ENCODE data around the gene PEX14. TPM values are rescaled to one million over a fixed set of nuclear protein-coding genes. Genes with fewer than 3 reads are reported as not detected.

Gene PEX14
- total RNA-seq, 2 donors from 2014 or later: 24.3 to 26.0 TPM

GRCh38 chr1:10672343-10673050 lies 197.7 kb downstream of the PEX14 start:
- no peaks in the 10 kb centered on the region for H3K9me3 ChIP-seq (ENCODE audit: control insufficient read depth, low read length)
- peak overlapping the region; percentile 66 for H3K27ac ChIP-seq (ENCODE audit: low read depth, low read length)
- no peaks in the 10 kb centered on the region for H3K9me3 Mint-ChIP-seq
- no peak overlapping the region for H3K4me3 ChIP-seq (ENCODE audit: low read length)
- peaks cover 8% of the 10 kb centered on the region for H3K4me1 Mint-ChIP-seq
- WGBS, 2 experiments (ENCODE audit: insufficient coverage in 1 of 2, insufficient read length in 1 of 2): 94 to 95% methylated on average over 12 to 35 of the region's 35 CpGs
- H3K27me3 ChIP-seq (ENCODE audit: control insufficient read depth, insufficient read depth, low read length, poor library complexity, severe bottlenecking): no peaks in the 10 kb centered on the region
- no peaks in the 10 kb centered on the region for H3K36me3 Mint-ChIP-seq (ENCODE audit: low read depth)
- no peaks in the 10 kb centered on the region for H3K36me3 ChIP-seq (ENCODE audit: control insufficient read depth, insufficient read depth, low read length)
- H3K27ac Mint-ChIP-seq: no peak overlapping the region
- H3K4me3 Mint-ChIP-seq: no peak overlapping the region
- H3K4me1 ChIP-seq (ENCODE audit: control insufficient read depth, insufficient read depth, low read length): peaks cover 5% of the 10 kb centered on the region
- H3K27me3 Mint-ChIP-seq (ENCODE audit: insufficient read depth): no peaks in the 10 kb centered on the region
- no peak overlapping the region for H3K9ac ChIP-seq (ENCODE audit: extremely low read depth, low read length, poor library complexity, severe bottlenecking)
- no peak for DNase-seq
- TF ChIP-seq, protein P1, sequence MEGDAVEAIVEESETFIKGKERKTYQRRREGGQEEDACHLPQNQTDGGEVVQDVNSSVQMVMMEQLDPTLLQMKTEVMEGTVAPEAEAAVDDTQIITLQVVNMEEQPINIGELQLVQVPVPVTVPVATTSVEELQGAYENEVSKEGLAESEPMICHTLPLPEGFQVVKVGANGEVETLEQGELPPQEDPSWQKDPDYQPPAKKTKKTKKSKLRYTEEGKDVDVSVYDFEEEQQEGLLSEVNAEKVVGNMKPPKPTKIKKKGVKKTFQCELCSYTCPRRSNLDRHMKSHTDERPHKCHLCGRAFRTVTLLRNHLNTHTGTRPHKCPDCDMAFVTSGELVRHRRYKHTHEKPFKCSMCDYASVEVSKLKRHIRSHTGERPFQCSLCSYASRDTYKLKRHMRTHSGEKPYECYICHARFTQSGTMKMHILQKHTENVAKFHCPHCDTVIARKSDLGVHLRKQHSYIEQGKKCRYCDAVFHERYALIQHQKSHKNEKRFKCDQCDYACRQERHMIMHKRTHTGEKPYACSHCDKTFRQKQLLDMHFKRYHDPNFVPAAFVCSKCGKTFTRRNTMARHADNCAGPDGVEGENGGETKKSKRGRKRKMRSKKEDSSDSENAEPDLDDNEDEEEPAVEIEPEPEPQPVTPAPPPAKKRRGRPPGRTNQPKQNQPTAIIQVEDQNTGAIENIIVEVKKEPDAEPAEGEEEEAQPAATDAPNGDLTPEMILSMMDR (conservative IDR thresholded peaks at IDR 0.05): no peak

DNA sequence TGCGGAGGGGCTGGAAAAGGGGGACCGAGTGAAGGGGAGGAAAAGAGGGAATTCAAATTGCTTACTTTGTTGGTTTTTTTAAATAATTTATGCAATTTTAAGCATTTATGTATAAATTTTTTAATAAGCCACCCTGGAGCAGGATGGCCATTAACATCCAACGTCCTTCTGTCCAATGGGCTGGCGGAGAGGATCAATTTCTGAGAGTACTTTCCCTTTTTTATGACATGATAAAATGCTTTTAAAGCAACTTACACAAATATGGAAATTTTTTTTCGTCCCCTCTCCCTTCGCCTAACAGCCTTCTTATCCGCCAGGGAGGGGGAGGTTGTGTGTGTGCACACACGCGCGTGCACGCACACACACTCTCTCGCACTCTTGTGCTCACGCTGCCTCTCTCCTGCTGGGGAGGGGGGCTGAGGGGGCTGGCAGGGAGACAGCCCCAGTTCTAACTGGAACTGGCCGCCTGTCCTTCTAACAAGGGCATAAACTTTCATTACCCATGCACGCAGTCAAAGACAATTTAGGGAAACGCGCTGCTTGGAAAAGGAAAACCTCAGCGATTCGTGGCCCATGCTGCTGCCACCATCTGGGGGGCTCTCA lies 198.5 kb downstream of the PEX14 start:
- Histone ChIP-seq H3K9me3 (ENCODE audit: control insufficient read depth, low read length) (no peaks in the 10 kb centered on the region), H3K27me3 (ENCODE audit: control insufficient read depth, insufficient read depth, low read length, poor library complexity, severe bottlenecking) (no peaks in the 10 kb centered on the region), H3K36me3 (ENCODE audit: control insufficient read depth, insufficient read depth, low read length) (no peaks in the 10 kb centered on the region), H3K4me3 (ENCODE audit: low read length) (no peak overlapping the region), H3K4me1 (ENCODE audit: control insufficient read depth, insufficient read depth, low read length) (peaks cover 9% of the 10 kb centered on the region), H3K9ac (ENCODE audit: extremely low read depth, low read length, poor library complexity, severe bottlenecking) (no peak overlapping the region), H3K27ac (ENCODE audit: low read depth, low read length) (peak overlapping the region; percentile 63)
- 95 to 97% methylated on average over 7 to 19 of the region's 19 CpGs for WGBS, 2 experiments (ENCODE audit: insufficient coverage in 1 of 2, insufficient read length in 1 of 2)
- Mint-ChIP-seq H3K9me3 (no peaks in the 10 kb centered on the region), H3K27me3 (ENCODE audit: insufficient read depth) (no peaks in the 10 kb centered on the region), H3K36me3 (ENCODE audit: low read depth) (no peaks in the 10 kb centered on the region), H3K27ac (no peak overlapping the region), H3K4me3 (no peak overlapping the region), H3K4me1 (peaks cover 14% of the 10 kb centered on the region)
- DNase-seq: no peak
- TF ChIP-seq, protein P1 (conservative IDR thresholded peaks at IDR 0.05): no peak

DNA sequence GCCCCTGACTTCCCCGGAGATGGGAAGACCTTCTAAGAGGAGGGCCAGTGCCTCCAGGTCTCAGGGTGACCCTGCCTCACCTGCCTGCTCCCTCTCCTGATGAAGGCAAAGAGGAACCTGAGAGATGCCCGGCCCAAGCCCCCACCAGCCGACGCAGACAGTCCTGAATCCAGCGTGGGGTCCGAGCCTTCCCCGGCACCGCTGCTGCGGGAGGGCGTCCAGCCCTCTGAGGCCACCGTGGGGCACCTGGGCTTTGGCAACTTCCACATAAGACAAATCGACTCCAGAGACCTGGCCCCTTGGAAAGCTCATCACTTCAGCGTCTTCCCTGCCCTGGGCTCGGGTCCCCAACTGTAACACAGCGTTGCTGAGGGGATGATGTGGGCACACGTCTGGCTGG lies 199.5 kb downstream of the PEX14 start:
- H3K27ac Mint-ChIP-seq: no peak overlapping the region
- no peaks in the 10 kb centered on the region for H3K36me3 Mint-ChIP-seq (ENCODE audit: low read depth)
- no peak for DNase-seq
- no peak overlapping the region for H3K9ac ChIP-seq (ENCODE audit: extremely low read depth, low read length, poor library complexity, severe bottlenecking)
- no peaks in the 10 kb centered on the region for H3K9me3 Mint-ChIP-seq
- H3K4me1 ChIP-seq (ENCODE audit: control insufficient read depth, insufficient read depth, low read length): peaks cover 17% of the 10 kb centered on the region
- no peaks in the 10 kb centered on the region for H3K27me3 ChIP-seq (ENCODE audit: control insufficient read depth, insufficient read depth, low read length, poor library complexity, severe bottlenecking)
- H3K9me3 ChIP-seq (ENCODE audit: control insufficient read depth, low read length): no peaks in the 10 kb centered on the region
- peaks cover 22% of the 10 kb centered on the region for H3K4me1 Mint-ChIP-seq
- H3K4me3 ChIP-seq (ENCODE audit: low read length): no peak overlapping the region
- TF ChIP-seq, protein P1 (conservative IDR thresholded peaks at IDR 0.05): no peak
- WGBS, 2 experiments (ENCODE audit: insufficient coverage in 1 of 2, insufficient read length in 1 of 2): 89 to 94% methylated on average over 15 to 16 of the region's 16 CpGs
- no peaks in the 10 kb centered on the region for H3K27me3 Mint-ChIP-seq (ENCODE audit: insufficient read depth)
- no peak overlapping the region for H3K4me3 Mint-ChIP-seq
- H3K36me3 ChIP-seq (ENCODE audit: control insufficient read depth, insufficient read depth, low read length): no peaks in the 10 kb centered on the region
- peak overlapping the region; percentile 44 for H3K27ac ChIP-seq (ENCODE audit: low read depth, low read length)

Data from endodermal cell (in vitro differentiated cells).